AG04449 (cell line): ENCODE results near the gene APRT.
A peak's percentile ranks its signal among the peaks of the same experiment; 100 is the strongest.

Experiments
- CTCF ChIA-PET: fragments of 350-600 bp; formaldehyde crosslinking; extraction: SDS; loops from one replicate; lab custom pipeline; 2021; ENCODE audit warnings: antibody characterized with exemption; lab: Yijun Ruan, JAX
- POLR2A ChIA-PET: fragments of 400-600, 350-600 bp; formaldehyde crosslinking; extraction: SDS; loops from one replicate; lab custom pipeline; 2020; ENCODE audit warnings: antibody characterized with exemption, inconsistent platforms; lab: Yijun Ruan, JAX
- DNase-seq: peaks from one replicate; pipeline ENCODE4 v3.0.0-alpha.2; 2010; ENCODE audit warnings: low read depth, low spot score
- H3K4me3 ChIP-seq: 2 replicates; pipeline ENCODE4 v1.5.1; 2011; ENCODE audit warnings: low read depth, mild to moderate bottlenecking, control low read depth, low read length
- CTCF ChIP-seq: IDR thresholded peaks from one replicate; pipeline ENCODE4 v1.5.1; 2011; ENCODE audit warnings: mild to moderate bottlenecking, moderate library complexity, low read length, control low read depth, inconsistent platforms; ENCODE audit not compliant: insufficient read depth; ENCODE audit errors: missing control alignments

Gene APRT

DNA sequence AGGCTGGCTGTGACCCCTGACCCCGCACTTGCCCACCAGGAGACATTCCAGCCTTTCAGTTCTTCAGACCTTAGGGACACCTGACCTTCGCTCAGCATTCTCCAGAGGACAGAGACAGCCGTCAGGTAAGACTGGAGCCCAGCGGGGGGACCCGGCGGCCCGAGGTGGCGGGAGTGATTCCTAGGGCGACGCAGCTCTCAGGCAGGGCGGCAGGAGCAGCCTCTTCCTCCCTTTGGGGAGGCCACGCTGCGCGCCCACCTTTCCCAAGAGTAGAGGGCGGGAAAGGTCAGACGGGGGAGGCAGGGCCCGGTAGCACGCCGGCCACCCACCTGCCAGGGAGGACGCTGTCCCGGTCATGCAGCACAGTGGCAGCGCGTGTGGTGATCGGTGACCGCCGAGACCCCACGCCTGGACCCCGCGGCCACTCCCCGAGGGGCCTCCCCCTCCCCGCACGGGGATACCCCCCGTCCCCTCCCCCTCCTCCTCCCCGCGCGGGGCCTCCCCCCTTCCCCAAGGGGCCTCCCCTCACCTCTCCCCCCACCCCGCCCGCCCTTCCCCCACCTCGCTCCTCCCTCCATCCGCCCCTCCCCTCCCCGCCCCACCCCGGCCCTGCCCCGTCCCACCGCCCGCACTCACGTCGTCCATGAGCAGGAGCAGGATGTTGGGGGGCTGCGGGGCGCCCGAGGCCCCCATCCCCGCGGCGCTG lies 44.5 kb upstream of the APRT start:
- DNase-seq: no peak
- H3K4me3 ChIP-seq: peak overlapping the region; percentile 70
- POLR2A ChIA-PET: no interaction called here
- TF ChIP-seq CTCF: no peak
- CTCF ChIA-PET: interaction anchor here (1.4 to 2.6 kb wide), 9 partner anchors 15 to 360 kb away, joined by 3 to 20 read pairs (median 6); no protein-coding TSS in a partner anchor

GRCh38 chr16:88855736-88856121 lies 44.0 kb upstream of the APRT start:
- ChIA-PET CTCF (interaction anchor here (1.6 kb wide), 1 partner anchor 43 kb away, joined by 6 read pairs; no protein-coding TSS in a partner anchor), POLR2A (no interaction called here)
- TF ChIP-seq CTCF: no peak
- no peak for DNase-seq
- peak overlapping the region; percentile 70 for H3K4me3 ChIP-seq

- ChIA-PET CTCF (interaction anchor here (1.6 kb wide), 1 partner anchor 43 kb away, joined by 6 read pairs; no protein-coding TSS in a partner anchor), POLR2A (interaction anchor here (1.3 kb wide), 1 partner anchor 22 kb away, joined by 4 read pairs; no protein-coding TSS in a partner anchor)
- no peak overlapping the region for H3K4me3 ChIP-seq
- no peak for DNase-seq
- TF ChIP-seq CTCF: no peak
Measured at GRCh38 chr16:88855176-88855575, 43.4 kb upstream of the APRT start.

- no peak overlapping the region for H3K4me3 ChIP-seq
- no peak for DNase-seq
- ChIA-PET POLR2A (interaction anchor here (1.3 kb wide), 1 partner anchor 21 kb away, joined by 4 read pairs; no protein-coding TSS in a partner anchor), CTCF (no interaction called here)
- TF ChIP-seq CTCF: no peak
Measured at GRCh38 chr16:88854306-88855111, 42.8 kb upstream of the APRT start.

GRCh38 chr16:88853325-88853941 lies 41.7 kb upstream of the APRT start:
- CTCF ChIA-PET: no interaction called here
- POLR2A ChIA-PET: no interaction called here
- no peak overlapping the region for H3K4me3 ChIP-seq
- no peak for TF ChIP-seq CTCF
- DNase-seq: no peak

DNA sequence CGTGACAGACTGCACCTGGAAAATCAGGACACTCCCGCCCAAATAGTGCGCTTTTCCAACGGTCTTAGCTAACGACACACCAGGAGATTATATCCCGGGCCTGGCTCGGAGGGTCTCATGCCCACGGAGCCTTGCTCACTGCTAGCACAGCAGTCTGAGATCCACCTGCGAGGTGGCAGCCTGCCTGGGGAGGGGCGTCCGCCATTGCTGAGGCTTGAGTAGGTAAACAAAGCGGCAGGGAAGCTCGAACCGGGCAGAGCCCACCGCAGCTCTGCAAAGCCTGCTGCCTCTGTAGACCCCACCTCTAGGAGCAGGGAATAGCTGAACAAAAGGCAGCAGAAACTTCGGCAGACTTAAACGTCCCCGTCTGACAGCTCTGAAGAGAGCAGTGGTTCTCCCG lies 39.9 kb upstream of the APRT start:
- POLR2A ChIA-PET: no interaction called here
- DNase-seq: no peak
- H3K4me3 ChIP-seq: no peak overlapping the region
- CTCF ChIA-PET: no interaction called here
- TF ChIP-seq CTCF: no peak
